ENCODE measurements around the gene HINFP.

Gene HINFP

DNA sequence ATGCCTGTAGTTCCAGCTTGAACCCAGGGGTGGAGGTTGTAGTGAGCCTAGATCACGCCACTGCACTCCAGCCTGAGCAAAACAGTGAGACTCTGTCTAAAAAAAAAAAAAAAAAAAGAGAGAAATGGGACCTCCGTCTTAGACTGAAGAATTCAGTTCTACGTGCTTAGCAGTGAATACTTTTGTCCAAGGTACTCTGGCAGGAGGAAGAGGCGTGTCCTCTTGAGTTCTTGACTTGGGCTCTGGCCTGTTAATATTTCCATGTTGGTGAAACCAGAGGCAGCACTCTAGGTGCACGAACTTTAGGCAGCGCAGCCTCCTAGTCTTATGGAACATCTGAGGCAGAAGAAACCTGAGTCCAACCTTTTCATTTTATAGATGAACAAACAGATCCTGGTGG lies 34.3 kb upstream of the HINFP start:
- H3K4me3 ChIP-seq (ENCODE audit: control insufficient read depth, low read depth, low read length), result no peak overlapping the region
- TF ChIP-seq, protein P1, sequence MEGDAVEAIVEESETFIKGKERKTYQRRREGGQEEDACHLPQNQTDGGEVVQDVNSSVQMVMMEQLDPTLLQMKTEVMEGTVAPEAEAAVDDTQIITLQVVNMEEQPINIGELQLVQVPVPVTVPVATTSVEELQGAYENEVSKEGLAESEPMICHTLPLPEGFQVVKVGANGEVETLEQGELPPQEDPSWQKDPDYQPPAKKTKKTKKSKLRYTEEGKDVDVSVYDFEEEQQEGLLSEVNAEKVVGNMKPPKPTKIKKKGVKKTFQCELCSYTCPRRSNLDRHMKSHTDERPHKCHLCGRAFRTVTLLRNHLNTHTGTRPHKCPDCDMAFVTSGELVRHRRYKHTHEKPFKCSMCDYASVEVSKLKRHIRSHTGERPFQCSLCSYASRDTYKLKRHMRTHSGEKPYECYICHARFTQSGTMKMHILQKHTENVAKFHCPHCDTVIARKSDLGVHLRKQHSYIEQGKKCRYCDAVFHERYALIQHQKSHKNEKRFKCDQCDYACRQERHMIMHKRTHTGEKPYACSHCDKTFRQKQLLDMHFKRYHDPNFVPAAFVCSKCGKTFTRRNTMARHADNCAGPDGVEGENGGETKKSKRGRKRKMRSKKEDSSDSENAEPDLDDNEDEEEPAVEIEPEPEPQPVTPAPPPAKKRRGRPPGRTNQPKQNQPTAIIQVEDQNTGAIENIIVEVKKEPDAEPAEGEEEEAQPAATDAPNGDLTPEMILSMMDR (IDR thresholded peaks at IDR 0.05; ENCODE audit: control insufficient read depth, insufficient read depth, low read depth, low read length, missing control alignments), result no peak
- DNase-seq (ENCODE audit: low read depth), result no peak

DNA sequence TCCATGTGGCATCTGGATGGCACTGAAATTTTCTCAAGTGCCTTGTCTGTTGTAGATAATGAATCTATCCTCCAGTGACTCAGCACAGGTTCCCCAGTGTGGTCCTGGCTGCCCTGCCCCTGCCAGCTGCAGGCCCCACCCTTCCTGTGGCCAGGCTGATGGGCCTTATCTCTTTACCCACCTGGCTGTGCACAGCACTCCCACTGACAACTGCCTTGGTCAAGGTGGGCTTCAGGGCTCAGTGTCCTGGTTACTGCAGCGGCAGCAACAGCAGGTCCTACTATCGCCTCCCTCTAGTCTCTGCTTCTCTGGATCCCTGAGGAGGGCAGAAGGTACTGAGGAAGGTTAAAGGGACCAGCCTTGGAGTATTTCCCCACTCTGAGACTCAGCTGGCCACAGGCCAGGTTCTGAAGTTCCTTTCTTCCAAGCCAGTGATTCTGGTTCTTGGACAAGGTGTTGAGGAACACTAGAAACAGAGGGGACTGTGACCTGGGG lies 33.6 kb upstream of the HINFP start:
- no peak for DNase-seq (ENCODE audit: low read depth)
- H3K4me3 ChIP-seq (ENCODE audit: control insufficient read depth, low read depth, low read length), result no peak overlapping the region
- TF ChIP-seq, protein P1 (IDR thresholded peaks at IDR 0.05; ENCODE audit: control insufficient read depth, insufficient read depth, low read depth, low read length, missing control alignments), result no peak

DNA sequence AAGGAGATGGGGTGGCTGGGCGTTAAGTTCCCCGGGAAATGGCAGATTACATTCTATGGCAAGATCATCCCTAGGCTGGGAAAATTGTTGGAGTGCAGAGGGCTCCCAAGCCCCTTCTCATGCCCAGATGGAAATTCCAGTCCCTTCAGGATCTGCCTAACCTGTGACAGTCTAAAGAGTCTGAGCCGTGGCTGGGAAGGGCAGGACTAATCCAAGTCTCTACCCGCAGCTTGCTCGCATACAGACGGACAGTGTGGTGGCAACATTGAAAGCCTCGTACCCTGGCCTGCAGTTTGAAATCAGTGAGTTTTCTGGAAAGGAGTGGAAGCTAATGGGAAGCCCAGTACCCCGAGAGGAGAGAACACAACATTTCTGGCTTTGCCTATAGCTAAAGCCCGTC lies 33.0 kb upstream of the HINFP start:
- no peak overlapping the region for H3K4me3 ChIP-seq (ENCODE audit: control insufficient read depth, low read depth, low read length)
- DNase-seq (ENCODE audit: low read depth), result no peak
- TF ChIP-seq, protein P1 (IDR thresholded peaks at IDR 0.05; ENCODE audit: control insufficient read depth, insufficient read depth, low read depth, low read length, missing control alignments), result no peak

DNA sequence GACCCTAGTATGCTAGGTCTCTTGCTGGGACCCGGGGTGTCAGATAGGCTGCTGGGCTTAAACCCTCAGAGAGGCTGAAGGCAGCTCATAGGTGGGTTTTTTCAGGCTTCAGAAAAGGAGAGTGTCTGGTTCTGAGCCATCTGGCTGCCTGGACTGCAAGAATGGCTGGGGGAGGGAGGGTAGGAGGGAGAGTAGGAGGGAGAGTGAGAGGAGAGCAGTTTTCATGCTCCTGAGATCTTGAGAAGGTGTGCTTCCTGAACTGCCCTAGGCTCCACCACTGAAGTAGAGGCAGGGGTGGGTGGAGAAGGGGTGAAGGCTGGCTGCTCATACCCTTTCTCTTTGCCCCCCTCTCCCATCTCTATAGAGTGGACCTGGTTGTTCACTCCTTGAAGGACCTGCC lies 32.1 kb upstream of the HINFP start:
- TF ChIP-seq, protein P1 (IDR thresholded peaks at IDR 0.05; ENCODE audit: control insufficient read depth, insufficient read depth, low read depth, low read length, missing control alignments), result no peak
- no peak overlapping the region for H3K4me3 ChIP-seq (ENCODE audit: control insufficient read depth, low read depth, low read length)
- DNase-seq (ENCODE audit: low read depth), result no peak

DNA sequence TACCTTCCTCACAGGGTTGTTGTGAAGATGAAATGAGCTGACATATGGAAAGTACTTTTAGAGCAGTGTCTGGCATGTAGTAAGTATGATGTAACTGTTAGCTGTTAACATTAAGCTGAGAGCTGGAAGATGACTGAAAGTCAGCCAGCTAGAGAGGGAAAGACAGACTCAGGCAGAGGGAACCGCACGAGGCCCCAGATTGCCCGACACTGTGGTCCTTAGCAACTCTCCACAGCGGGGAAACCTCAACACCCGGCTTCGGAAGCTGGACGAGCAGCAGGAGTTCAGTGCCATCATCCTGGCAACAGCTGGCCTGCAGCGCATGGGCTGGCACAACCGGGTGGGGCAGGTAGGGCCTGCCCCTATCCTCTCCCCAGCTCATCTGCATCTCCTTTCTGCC lies 30.2 kb upstream of the HINFP start:
- no peak for DNase-seq (ENCODE audit: low read depth)
- TF ChIP-seq, protein P1 (IDR thresholded peaks at IDR 0.05; ENCODE audit: control insufficient read depth, insufficient read depth, low read depth, low read length, missing control alignments), result no peak
- H3K4me3 ChIP-seq (ENCODE audit: control insufficient read depth, low read depth, low read length), result no peak overlapping the region

DNA sequence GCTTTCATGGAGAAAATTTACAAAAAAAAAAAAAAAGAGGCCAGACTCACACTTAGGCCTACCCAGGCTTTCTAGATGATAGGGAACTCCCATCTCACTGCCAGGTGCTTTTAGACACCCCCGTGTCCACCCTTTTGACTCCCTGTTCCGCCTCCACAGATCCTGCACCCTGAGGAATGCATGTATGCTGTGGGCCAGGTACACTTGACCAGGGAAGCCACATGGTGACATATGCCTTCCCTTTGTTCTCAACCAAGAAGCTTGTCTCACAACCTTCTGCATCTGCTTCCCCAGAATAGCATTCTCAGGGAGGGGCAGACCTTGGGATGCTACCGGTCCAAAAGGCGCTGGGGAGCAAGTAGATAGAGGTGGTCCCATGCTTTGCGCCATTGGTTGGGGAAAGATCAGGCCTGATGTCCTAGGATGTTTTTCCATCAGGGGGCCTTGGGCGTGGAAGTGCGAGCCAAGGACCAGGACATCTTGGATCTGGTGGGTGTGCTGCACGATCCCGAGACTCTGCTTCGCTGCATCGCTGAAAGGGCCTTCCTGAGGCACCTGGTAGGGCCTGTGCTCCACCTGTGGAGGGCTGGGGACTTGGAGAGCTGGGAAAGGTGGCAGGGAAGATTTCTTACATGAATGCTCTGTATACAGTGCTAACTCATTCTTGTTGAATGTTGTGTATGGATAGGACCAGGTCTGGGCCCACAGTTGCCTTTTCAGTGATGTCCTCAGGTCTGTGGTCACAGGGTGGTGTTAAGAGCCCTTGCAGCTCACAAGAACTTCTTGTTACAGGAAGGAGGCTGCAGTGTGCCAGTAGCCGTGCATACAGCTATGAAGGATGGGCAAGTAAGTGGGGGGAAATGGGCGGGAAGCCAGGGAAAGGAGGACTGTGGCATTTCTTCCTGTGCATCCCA lies 29.2 kb upstream of the HINFP start:
- H3K4me3 ChIP-seq (ENCODE audit: control insufficient read depth, low read depth, low read length), result peak overlapping the region; percentile 90
- TF ChIP-seq, protein P1 (IDR thresholded peaks at IDR 0.05; ENCODE audit: control insufficient read depth, insufficient read depth, low read depth, low read length, missing control alignments), result no peak
- DNase-seq (ENCODE audit: low read depth), result no peak

Measured in AG09309 (cell line).